ENCODE data around the gene GALNT14.

DNA sequence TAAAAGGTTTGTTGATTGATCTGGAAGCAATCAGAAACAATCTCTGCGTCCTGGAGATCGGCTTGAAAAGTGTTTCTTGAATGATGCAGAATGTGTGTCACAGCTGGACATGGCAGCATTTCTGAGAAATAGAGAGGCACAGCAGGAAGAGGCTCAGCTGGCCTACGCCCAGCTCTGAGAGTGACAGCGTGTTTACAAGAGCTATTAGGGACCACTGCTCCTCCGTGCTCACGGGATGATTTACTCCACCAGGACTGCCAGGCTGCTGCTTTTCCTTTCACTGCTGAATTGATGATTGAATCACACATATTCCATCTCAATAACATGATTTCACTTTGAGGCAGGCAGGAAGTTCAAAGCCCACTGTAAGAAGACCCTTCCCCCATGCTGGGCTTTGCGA is 62.8 kb downstream of the GALNT14 start:
- no peak for TF ChIP-seq ZNF619 (CRISPR knock-in tag; IDR thresholded peaks at IDR 0.05)
- TF ChIP-seq NFIC (IDR thresholded peaks at IDR 0.05; ENCODE audit: low read length) = no peak
- no peak for TF ChIP-seq POLR2A (IDR thresholded peaks at IDR 0.05; ENCODE audit: insufficient read depth in 1 of 2, low read depth in 2 of 2, low read length in 2 of 2)
- no peak for TF ChIP-seq POLR2AphosphoS5 (IDR thresholded peaks at IDR 0.05; ENCODE audit: low read depth, low read length)
- TF ChIP-seq, protein P1, sequence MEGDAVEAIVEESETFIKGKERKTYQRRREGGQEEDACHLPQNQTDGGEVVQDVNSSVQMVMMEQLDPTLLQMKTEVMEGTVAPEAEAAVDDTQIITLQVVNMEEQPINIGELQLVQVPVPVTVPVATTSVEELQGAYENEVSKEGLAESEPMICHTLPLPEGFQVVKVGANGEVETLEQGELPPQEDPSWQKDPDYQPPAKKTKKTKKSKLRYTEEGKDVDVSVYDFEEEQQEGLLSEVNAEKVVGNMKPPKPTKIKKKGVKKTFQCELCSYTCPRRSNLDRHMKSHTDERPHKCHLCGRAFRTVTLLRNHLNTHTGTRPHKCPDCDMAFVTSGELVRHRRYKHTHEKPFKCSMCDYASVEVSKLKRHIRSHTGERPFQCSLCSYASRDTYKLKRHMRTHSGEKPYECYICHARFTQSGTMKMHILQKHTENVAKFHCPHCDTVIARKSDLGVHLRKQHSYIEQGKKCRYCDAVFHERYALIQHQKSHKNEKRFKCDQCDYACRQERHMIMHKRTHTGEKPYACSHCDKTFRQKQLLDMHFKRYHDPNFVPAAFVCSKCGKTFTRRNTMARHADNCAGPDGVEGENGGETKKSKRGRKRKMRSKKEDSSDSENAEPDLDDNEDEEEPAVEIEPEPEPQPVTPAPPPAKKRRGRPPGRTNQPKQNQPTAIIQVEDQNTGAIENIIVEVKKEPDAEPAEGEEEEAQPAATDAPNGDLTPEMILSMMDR (CRISPR knock-in tag; IDR thresholded peaks at IDR 0.05) = no peak
- no peak for TF ChIP-seq YY1 (IDR thresholded peaks at IDR 0.05; ENCODE audit: insufficient read depth, insufficient replicate concordance, low read depth, low read length)
